Duodenal mucosa (tissue), 2 donors: ENCODE measurements around the gene MUC3A.

ENCODE experiments used
- H3K27ac ChIP-seq: one replicate; pipeline ENCODE4 v1.7.0; 2013; ENCODE audit warnings: low read depth, low read length
- H3K27me3 ChIP-seq, 2 donors: one replicate each; pipeline ENCODE4 v1.7.0; 2013; ENCODE audit warnings: low read length in 2 of 2, control low read depth in 1 of 2; ENCODE audit not compliant: insufficient read depth in 2 of 2, control insufficient read depth in 1 of 2
- H3K36me3 ChIP-seq, 2 donors: one replicate each; pipeline ENCODE4 v1.7.0; 2013; ENCODE audit warnings: low read length in 2 of 2, control low read depth in 1 of 2; ENCODE audit not compliant: insufficient read depth in 2 of 2, control insufficient read depth in 1 of 2
- H3K4me1 ChIP-seq, 2 donors: one replicate each; pipeline ENCODE4 v1.7.0; 2013; ENCODE audit warnings: low read length in 2 of 2, control low read depth in 1 of 2; ENCODE audit not compliant: insufficient read depth in 2 of 2, control insufficient read depth in 1 of 2
- H3K4me3 ChIP-seq, 2 donors: one replicate each; pipeline ENCODE4 v1.7.0; 2013; ENCODE audit warnings: low read length in 2 of 2, low read depth in 1 of 2
- H3K9ac ChIP-seq, 2 donors: one replicate each; pipeline ENCODE4 v1.7.0; 2013; ENCODE audit warnings: low read length in 2 of 2, low read depth in 1 of 2
- H3K9me3 ChIP-seq, 2 donors: one replicate each; pipeline ENCODE4 v1.7.0; 2013; ENCODE audit warnings: low read length in 2 of 2, control low read depth in 1 of 2; ENCODE audit not compliant: control insufficient read depth in 1 of 2

Gene MUC3A

DNA sequence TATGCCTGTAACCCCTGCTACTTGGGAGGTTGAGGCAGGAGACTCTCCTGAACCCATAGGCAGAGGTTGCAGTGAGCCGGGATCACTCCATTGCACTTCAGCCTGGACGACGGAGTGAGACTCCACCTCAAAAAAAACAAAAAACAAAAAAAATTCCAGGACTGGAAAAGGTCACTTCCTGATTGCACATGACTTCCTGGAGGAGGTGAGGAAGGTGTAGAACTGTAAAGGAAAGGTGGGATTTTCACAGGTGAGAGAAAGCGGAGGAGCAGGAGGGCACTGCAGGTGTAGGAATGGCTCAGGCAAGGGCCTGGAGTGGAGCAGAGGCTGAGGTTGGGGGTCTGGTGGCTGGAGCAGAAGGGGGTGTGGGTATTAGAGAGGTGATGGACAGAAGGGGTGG, 3.2 kb upstream of the MUC3A start:
- no peak overlapping the region for H3K9ac ChIP-seq
- H3K27me3 ChIP-seq: peaks cover 0 to 2% of the 10 kb centered on the region in 2 donors
- peaks cover 6 to 10% of the 10 kb centered on the region in 2 donors for H3K4me1 ChIP-seq
- H3K36me3 ChIP-seq: no peaks in the 10 kb centered on the region
- no peaks in the 10 kb centered on the region for H3K9me3 ChIP-seq
- H3K27ac ChIP-seq: no peak overlapping the region
- H3K4me3 ChIP-seq: no peak overlapping the region

DNA sequence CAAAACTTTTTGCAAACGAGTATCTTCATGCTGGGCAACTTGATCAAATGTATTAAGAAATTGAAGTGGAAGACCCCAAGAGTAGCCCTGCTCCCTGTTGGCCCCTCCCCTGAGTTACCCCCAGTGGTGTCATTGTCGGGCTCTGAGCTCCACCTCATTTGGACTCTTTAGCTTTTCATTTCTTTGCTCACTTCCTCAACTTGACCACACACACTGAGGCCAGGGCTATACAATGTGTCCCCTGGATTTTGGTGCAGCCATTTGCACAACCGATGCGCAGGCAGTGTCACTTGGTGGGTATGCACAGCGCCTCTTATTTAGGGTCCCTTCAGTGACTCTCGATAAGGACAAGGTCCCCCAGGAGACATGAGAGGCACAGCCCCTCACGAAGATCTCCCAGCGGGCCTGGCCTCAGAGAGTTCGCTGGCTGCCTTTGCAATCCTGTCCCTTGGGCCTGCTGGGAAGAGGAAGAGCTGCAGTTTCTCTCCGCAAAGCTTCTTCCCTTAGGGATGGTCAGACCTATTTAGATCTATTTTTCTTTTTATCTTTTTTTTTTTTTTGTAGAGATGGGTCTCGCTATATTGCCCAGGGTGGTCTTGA, 2.5 kb upstream of the MUC3A start:
- Histone ChIP-seq H3K4me1 (peaks cover 6 to 16% of the 10 kb centered on the region in 2 donors), H3K9ac (no peak overlapping the region), H3K27ac (no peak overlapping the region), H3K36me3 (peaks cover 4 to 5% of the 10 kb centered on the region in 2 donors), H3K4me3 (no peak overlapping the region), H3K9me3 (no peaks in the 10 kb centered on the region), H3K27me3 (peaks cover 0 to 8% of the 10 kb centered on the region in 2 donors)

DNA sequence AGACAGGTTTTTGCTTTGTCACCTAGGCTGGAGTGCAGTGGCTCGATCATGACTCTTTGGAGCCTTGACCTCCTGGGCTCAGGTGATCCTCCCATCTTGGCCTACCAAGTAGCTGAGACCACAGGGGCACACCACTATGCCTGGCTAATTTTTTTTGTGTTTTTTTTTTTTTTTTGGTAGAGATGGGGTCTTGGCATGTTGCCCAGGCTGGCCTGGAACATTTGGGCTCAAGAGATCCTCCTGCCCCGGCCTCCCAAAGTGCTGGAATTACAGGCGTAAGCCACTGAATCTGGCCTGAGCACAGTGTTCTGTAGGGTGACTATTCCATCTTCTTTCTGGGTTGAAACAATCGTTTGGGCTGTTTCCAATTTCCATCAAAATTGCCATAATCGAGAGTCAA, 1.5 kb upstream of the MUC3A start:
- Histone ChIP-seq H3K4me1 (peaks cover 2 to 11% of the 10 kb centered on the region in 2 donors), H3K27me3 (peaks cover 0 to 9% of the 10 kb centered on the region in 2 donors), H3K4me3 (no peak overlapping the region), H3K9ac (no peak overlapping the region), H3K9me3 (no peaks in the 10 kb centered on the region), H3K36me3 (peaks cover 8 to 13% of the 10 kb centered on the region in 2 donors), H3K27ac (no peak overlapping the region)

DNA sequence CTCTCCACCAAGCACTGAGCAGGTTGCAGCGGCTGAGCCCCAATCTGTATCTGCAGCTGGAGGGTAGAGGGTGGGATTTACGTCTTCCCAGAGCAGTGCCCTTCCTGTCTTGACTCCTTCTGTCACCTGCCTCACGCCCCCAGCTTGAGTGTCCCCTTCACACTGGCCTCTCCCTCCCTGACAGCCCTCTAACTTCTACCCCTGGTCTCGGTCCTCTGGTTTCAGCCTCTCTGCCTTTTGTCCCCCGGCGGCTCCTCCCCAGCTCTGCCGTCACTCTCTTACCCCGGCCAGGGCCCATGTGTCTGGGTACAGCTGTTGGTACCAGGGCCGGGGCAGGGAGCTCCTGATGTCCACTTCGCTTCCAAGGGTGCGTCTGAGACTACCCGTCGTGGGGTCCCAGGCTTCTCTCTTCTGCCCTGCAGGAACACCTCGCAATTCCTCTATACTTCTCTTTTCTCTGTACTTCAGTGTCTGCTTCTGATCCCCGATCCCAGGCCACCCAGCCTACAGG, 654 bp downstream of the MUC3A start:
- peaks cover 0 to 9% of the 10 kb centered on the region in 2 donors for H3K27me3 ChIP-seq
- H3K9ac ChIP-seq: peak overlapping the region; percentile 75 to 96
- H3K4me1 ChIP-seq: peaks cover 0 to 11% of the 10 kb centered on the region in 2 donors
- H3K27ac ChIP-seq: peak overlapping the region; percentile 79
- H3K9me3 ChIP-seq: no peaks in the 10 kb centered on the region
- peaks cover 14 to 35% of the 10 kb centered on the region in 2 donors for H3K36me3 ChIP-seq
- peak overlapping the region; percentile 72 for H3K4me3 ChIP-seq

- Histone ChIP-seq H3K36me3 (peaks cover 14 to 47% of the 10 kb centered on the region in 2 donors), H3K9ac (peak overlapping the region in 1 of 2 donors; percentile 96), H3K4me3 (peak overlapping the region; percentile 15 to 72), H3K4me1 (peaks cover 0 to 11% of the 10 kb centered on the region in 2 donors), H3K27me3 (peaks cover 0 to 6% of the 10 kb centered on the region in 2 donors), H3K27ac (no peak overlapping the region), H3K9me3 (no peaks in the 10 kb centered on the region)
Observed at GRCh38 chr7:100951172-100951571, 1.8 kb downstream of the MUC3A start.

DNA sequence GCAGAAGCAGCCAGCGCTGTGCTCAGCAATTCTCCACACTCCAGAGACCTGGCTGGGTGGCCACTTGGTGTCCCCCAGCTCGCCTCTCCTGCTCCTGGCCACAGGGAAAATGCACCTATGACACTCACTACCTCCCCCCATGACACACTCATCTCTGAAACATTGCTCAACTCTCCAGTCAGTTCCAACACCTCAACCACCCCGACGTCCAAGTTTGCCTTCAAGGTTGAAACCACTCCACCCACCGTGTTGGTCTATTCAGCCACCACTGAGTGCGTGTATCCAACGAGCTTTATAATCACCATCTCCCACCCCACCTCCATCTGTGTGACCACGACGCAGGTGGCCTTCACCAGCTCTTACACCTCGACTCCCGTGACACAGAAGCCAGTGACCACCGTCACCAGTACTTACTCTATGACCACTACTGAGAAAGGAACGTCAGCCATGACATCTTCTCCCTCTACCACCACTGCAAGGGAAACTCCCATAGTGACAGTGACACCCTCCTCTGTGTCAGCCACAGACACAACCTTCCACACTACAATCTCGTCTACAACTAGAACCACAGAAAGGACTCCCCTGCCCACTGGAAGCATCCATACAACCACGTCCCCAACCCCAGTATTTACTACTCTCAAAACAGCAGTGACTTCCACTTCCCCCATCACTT, 2.7 kb downstream of the MUC3A start:
- H3K27ac ChIP-seq: no peak overlapping the region
- H3K27me3 ChIP-seq: peaks cover 0 to 6% of the 10 kb centered on the region in 2 donors
- H3K4me1 ChIP-seq: peaks cover 0 to 11% of the 10 kb centered on the region in 2 donors

DNA sequence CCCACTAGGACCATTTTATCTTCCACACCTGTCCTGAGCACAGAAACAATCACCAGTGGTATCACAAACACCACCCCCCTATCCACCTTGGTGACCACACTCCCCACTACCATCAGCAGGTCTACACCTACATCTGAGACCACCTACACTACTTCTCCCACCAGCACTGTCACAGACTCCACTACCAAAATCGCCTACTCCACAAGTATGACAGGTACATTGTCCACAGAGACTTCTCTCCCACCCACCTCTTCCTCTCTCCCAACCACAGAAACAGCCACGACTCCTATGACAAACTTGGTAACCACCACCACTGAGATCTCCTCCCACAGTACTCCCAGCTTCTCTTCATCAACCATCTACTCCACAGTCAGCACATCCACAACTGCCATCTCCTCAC, 3.3 kb downstream of the MUC3A start:
- no peak overlapping the region for H3K9ac ChIP-seq
- peaks cover 0 to 11% of the 10 kb centered on the region in 2 donors for H3K4me1 ChIP-seq
- no peaks in the 10 kb centered on the region for H3K9me3 ChIP-seq
- H3K27me3 ChIP-seq: peaks cover 0 to 6% of the 10 kb centered on the region in 2 donors
- H3K27ac ChIP-seq: no peak overlapping the region
- H3K4me3 ChIP-seq: no peak overlapping the region
- H3K36me3 ChIP-seq: peaks cover 14 to 62% of the 10 kb centered on the region in 2 donors

More for the DNA sequence above, 2.7 kb downstream of the MUC3A start:
- H3K9ac ChIP-seq: no peak overlapping the region
- no peaks in the 10 kb centered on the region for H3K9me3 ChIP-seq
- H3K4me3 ChIP-seq: no peak overlapping the region
- peaks cover 14 to 56% of the 10 kb centered on the region in 2 donors for H3K36me3 ChIP-seq

DNA sequence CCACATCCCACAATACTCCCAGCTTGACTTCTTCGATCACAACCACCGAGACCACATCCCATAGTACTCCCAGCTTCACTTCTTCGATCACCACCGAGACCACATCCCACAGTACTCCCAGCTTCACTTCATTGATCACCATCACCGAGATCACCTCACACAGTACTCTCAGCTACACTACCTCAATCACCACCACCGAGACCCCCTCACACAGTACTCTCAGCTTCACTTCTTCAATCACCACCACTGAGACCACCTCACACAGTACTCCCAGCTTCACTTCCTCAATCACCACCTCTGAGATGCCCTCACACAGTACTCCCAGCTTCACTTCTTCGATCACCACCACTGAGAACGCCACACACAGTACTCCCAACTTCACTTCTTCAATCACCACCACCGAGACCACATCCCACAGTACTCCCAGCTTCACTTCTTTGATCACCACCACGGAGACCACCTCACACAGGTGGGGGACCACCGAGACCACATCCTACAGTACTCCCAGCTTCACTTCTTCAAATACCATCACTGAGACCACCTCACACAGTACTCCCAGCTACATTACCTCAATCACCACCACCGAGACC, 8.6 kb downstream of the MUC3A start:
- Histone ChIP-seq H3K9me3 (no peaks in the 10 kb centered on the region), H3K9ac (no peak overlapping the region), H3K27me3 (peaks cover 0 to 6% of the 10 kb centered on the region in 2 donors), H3K4me3 (no peak overlapping the region), H3K4me1 (no peaks in the 10 kb centered on the region), H3K27ac (no peak overlapping the region), H3K36me3 (peaks cover 14 to 91% of the 10 kb centered on the region in 2 donors)

- no peak overlapping the region for H3K4me3 ChIP-seq
- peaks cover 8 to 78% of the 10 kb centered on the region in 2 donors for H3K36me3 ChIP-seq
- no peak overlapping the region for H3K27ac ChIP-seq
- H3K9ac ChIP-seq: no peak overlapping the region
- H3K4me1 ChIP-seq: no peaks in the 10 kb centered on the region
- H3K9me3 ChIP-seq: no peaks in the 10 kb centered on the region
- H3K27me3 ChIP-seq: peaks cover 0 to 14% of the 10 kb centered on the region in 2 donors
Observed at GRCh38 chr7:100959894-100960293, 10.6 kb downstream of the MUC3A start.

DNA sequence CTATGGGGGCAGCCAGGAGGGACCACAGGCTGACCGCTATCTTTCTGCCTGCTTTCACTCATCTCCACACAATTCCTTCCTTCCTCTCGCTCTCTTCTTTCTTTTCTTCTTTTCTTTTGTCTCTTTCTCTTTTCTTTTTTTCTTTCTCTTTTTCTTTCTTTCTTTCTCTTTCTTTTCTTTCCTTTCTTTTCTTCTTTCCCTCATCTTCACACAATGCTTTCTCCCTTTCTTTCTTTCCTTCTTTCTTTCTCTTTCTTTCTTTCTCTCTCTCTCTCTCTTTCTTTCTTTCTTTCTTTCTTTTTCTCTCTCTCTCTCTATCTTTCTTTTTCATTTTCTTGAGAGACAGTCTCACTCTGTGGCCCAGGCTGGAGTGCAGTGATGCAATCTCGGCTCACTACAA, 13.2 kb downstream of the MUC3A start:
- Histone ChIP-seq H3K9me3 (no peaks in the 10 kb centered on the region), H3K27ac (no peak overlapping the region), H3K4me1 (peaks cover 18 to 21% of the 10 kb centered on the region in 2 donors), H3K9ac (no peak overlapping the region), H3K36me3 (peaks cover 8 to 54% of the 10 kb centered on the region in 2 donors), H3K4me3 (no peak overlapping the region), H3K27me3 (peaks cover 17 to 30% of the 10 kb centered on the region in 2 donors)
